K562 (cell line): ENCODE data around the gene PATJ.

Experiments
- CHD2 ChIP-seq: IDR thresholded peaks from 2 replicates; pipeline ENCODE4 v1.6.1; 2011; ENCODE audit warnings: low read depth, low read length
- CTCF ChIP-seq, 3 experiments: IDR thresholded peaks in 2 of 3; conservative IDR thresholded peaks in 1 of 3; 2 replicates each; pipeline ENCODE4 v1.5.1; 2011 to 2012; ENCODE audit warnings: low read length in 3 of 3, mild to moderate bottlenecking in 3 of 3, control low read depth in 2 of 3, improper control_type of control experiment in 1 of 3, inconsistent platforms in 1 of 3, low read depth in 1 of 3, mixed read lengths in 1 of 3, moderate library complexity in 1 of 3; ENCODE audit not compliant: insufficient read depth in 2 of 3
- FOXK2 ChIP-seq, 2 experiments: fragments of 450-650 bp; IDR thresholded peaks in 1 of 2; conservative IDR thresholded peaks in 1 of 2; 2 replicates each; pipeline ENCODE4 v1.6.1; 2016; ENCODE audit warnings: low read depth in 2 of 2, mild to moderate bottlenecking in 1 of 2
- MAX ChIP-seq: sonication (generic); formaldehyde crosslinking; IDR thresholded peaks from 2 replicates; pipeline ENCODE4 v1.9.0; 2022; ENCODE audit warnings: mild to moderate bottlenecking, missing genetic modification reagents
- NR2C2 ChIP-seq, 2 experiments: fragments of 200-800 bp in 1 of 2; sonication (Bioruptor generic) in 1 of 2; sonication (generic) in 1 of 2; formaldehyde crosslinking in 1 of 2; IDR thresholded peaks; 2 replicates each; pipeline versions ENCODE4 v1.6.1 to v1.8.0; 2016 to 2022; ENCODE audit warnings: mild to moderate bottlenecking in 1 of 2, missing compliant biosample characterization in 1 of 2, missing genetic modification characterization in 1 of 2, missing genetic modification reagents in 1 of 2
- POLR2A ChIP-seq: fragments of 450-650 bp; conservative IDR thresholded peaks from 2 replicates; pipeline ENCODE4 v1.6.1; 2016
- ZBTB49 ChIP-seq: sonication (generic); formaldehyde crosslinking; IDR thresholded peaks from 2 replicates; pipeline ENCODE4 v1.8.0; 2022; ENCODE audit warnings: missing genetic modification reagents, mild to moderate bottlenecking, borderline replicate concordance
- ZFP36 ChIP-seq: fragments of 150-350 bp; IDR thresholded peaks from 2 replicates; pipeline ENCODE4 v1.6.1; 2018; ENCODE audit warnings: low read length, low read depth; ENCODE audit not compliant: partially characterized antibody

- TF ChIP-seq MAX (CRISPR knock-in tag) (no peak), NR2C2 (CRISPR knock-in tag; IDR thresholded peaks at IDR 0.05) (no peak), NR2C2 (tag; IDR thresholded peaks at IDR 0.05) (no peak), FOXK2 (conservative IDR thresholded peaks at IDR 0.05 in 1 of 2, IDR thresholded peaks at IDR 0.05 in 1 of 2; ENCODE audit: low read depth in 2 of 2) (no peak), POLR2A (no peak), ZFP36 (no peak), ZBTB49 (CRISPR knock-in tag) (no peak), CTCF (IDR thresholded peaks at IDR 0.05 in 2 of 3, conservative IDR thresholded peaks at IDR 0.05 in 1 of 3; ENCODE audit: insufficient read depth in 2 of 3, low read depth in 1 of 3, low read length in 3 of 3) (no peak), CHD2 (no peak)
Measured at GRCh38 chr1:61836649-61837048, 94.4 kb downstream of the PATJ start.
